ENCODE measurements around the gene TBX19. TPM values are rescaled to one million over a fixed set of nuclear protein-coding genes. Genes with fewer than 3 reads are reported as not detected.

Gene TBX19
- total RNA-seq, 4 donors from 2014 or later = 0.54 to 2.9 (median 2.0) TPM

DNA sequence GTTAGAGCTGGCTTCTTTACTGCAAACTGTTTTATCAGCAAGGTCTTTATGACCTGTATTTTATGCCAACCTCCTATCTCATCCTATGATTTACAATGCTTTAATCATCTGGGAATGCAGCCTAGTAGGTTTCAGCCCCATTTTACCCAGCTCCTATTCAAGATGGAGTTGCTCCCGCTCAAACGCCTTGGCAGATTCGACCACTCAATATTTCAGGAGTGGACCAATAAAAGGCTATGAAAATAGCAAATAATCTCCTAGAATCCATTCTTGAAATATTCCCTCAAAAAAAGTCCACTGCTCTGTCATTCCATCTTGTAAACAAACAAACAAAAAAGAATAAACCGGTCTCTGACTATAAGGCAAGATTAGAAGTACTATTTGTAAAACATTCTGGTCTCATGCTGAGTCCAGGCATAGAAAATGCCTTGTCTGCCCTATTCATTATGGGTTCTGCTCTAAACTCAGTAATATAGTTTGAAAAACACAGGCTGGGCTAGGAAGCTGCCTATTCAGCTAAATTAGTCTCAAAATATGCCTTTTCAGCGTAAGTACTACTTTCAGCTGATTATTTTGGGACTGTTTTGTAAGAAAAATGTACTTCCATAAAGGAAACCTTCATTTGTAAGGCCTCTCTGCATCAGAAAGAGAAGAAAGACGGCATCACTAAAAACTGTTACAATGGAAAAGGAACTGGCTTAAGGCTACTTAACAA lies 53.0 kb downstream of the TBX19 start:
- WGBS, 2 donors = 60 to 81% methylated on average over 6 of the region's 6 CpGs
- Histone ChIP-seq H3K27me3 (no peaks in the 10 kb centered on the region), H3K36me3 (no peaks in the 10 kb centered on the region), H3K27ac (no peak overlapping the region), H3K9me3 (no peaks in the 10 kb centered on the region), H3K4me1 (no peaks in the 10 kb centered on the region), H3K4me3 (replicated peaks in 1 of 3) (no peak overlapping the region)
- intact Hi-C loops (cut with DNase I) = no loop called here
- DNase-seq = no peak
- TF ChIP-seq POLR2A (IDR thresholded peaks at IDR 0.05) = no peak
- TF ChIP-seq, protein P1, sequence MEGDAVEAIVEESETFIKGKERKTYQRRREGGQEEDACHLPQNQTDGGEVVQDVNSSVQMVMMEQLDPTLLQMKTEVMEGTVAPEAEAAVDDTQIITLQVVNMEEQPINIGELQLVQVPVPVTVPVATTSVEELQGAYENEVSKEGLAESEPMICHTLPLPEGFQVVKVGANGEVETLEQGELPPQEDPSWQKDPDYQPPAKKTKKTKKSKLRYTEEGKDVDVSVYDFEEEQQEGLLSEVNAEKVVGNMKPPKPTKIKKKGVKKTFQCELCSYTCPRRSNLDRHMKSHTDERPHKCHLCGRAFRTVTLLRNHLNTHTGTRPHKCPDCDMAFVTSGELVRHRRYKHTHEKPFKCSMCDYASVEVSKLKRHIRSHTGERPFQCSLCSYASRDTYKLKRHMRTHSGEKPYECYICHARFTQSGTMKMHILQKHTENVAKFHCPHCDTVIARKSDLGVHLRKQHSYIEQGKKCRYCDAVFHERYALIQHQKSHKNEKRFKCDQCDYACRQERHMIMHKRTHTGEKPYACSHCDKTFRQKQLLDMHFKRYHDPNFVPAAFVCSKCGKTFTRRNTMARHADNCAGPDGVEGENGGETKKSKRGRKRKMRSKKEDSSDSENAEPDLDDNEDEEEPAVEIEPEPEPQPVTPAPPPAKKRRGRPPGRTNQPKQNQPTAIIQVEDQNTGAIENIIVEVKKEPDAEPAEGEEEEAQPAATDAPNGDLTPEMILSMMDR (IDR thresholded peaks at IDR 0.05) = no peak

DNA sequence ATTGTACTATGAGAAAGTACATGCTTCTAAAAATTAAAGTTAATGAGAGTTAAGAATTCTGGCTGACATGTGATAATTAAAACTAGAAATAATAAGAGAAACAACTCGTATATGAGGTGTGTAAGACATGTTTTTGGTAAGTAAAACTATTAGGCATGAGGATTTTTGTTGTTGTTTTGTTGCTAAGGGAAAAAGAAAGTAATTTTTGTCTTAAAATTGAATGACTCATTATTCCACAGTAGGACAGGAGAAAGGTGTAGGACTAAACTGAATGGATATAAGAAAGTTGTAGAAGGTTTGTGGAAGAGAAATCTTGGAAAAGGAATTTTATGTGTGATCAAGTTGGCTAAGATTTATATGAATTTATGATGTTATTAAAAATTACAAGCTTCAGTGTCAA lies 54.8 kb downstream of the TBX19 start:
- H3K4me3 ChIP-seq (replicated peaks in 1 of 3) = no peak overlapping the region
- H3K36me3 ChIP-seq = no peaks in the 10 kb centered on the region
- 71 to 85% methylated on average over 1 of the region's 1 CpG for WGBS, 2 donors
- H3K27ac ChIP-seq = no peak overlapping the region
- TF ChIP-seq, protein P1 (IDR thresholded peaks at IDR 0.05) = no peak
- TF ChIP-seq POLR2A (IDR thresholded peaks at IDR 0.05) = no peak
- intact Hi-C loops (cut with DNase I) = no loop called here
- no peaks in the 10 kb centered on the region for H3K27me3 ChIP-seq
- H3K9me3 ChIP-seq = no peaks in the 10 kb centered on the region
- no peaks in the 10 kb centered on the region for H3K4me1 ChIP-seq
- no peak for DNase-seq

DNA sequence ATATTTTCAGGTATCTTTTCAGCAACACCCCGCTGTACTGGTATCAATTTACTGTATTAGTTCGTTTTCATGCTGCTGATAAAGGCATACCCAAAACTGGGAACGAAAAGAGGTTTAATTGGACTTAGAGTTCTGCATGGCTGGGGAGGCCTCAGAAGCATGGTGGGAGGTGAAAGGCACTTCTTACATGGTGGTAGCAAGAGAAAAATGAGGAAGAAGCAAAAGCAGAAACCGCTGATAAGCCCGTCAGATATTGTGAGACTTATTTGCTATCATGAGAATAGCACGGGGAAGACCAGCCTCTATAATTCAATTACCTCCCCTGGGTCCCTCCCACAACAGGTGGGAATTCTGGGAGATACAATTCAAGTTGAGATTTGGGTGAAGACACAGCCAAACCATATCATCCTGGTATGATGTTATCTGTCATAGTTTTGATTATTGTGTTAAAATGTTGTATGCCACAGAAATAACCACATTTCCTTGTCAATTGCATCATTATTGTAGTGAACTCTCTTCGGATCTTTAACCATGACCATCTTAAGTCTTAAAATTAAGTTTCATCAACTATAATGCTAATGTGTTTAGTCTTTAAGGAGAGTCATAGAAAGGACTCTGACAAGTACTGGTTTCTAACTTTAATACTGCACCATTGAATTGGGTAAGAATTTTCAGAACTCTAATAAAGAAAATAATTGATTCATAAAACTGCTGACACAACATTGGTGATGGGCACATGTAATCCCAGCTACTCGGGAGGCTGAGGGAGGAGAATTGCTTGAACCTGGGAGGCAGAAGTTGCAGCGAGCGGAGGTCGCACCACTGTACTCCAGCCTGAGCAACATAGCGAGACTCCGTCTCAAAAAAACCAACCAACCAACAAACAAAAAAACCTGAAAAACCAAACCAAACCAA lies 58.2 kb downstream of the TBX19 start:
- WGBS, 2 donors = 90 to 91% methylated on average over 13 of the region's 13 CpGs
- no peaks in the 10 kb centered on the region for H3K27me3 ChIP-seq
- intact Hi-C loops (cut with DNase I) = no loop called here
- H3K4me3 ChIP-seq (replicated peaks in 1 of 3) = no peak overlapping the region
- no peaks in the 10 kb centered on the region for H3K4me1 ChIP-seq
- H3K9me3 ChIP-seq = no peaks in the 10 kb centered on the region
- no peak overlapping the region for H3K27ac ChIP-seq
- no peak for TF ChIP-seq POLR2A (IDR thresholded peaks at IDR 0.05)
- TF ChIP-seq, protein P1 (IDR thresholded peaks at IDR 0.05) = no peak
- no peak for DNase-seq
- H3K36me3 ChIP-seq = no peaks in the 10 kb centered on the region

DNA sequence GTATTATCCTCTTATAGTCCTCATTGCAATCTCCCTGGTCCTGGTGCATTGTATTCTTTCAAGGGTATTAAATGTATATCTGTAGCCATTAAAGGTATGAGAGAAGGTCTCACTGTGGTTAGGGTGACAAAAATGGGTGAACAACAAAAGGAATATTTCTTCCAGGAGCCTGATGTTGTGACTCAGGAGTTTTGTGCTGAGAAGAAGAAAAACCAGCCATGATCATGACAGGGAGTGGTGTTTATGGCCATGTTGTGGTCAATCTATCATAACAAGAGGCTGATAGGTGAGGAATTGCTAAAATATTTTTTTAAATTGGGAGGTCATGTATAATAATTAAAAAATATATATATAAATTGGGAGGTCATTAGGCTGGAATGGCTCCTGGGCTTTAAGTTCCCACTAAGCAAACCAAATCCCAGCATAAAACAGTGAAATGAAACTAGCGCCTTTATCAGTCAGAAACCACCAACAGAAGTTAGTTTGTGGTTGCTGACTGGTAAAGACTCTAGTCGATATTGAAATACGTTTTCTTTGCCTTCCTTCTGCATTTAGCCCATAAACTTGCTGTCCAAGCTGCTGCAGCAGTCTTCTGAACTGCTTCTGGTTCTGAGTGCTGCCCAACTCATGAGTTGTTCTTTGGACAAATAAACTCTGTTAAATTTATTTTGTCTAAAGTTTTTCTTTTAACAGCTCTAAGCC lies 60.3 kb downstream of the TBX19 start:
- intact Hi-C loops (cut with DNase I) = loop anchor here (10.0 kb wide), 2 partner anchors 224 to 1004 kb away; no protein-coding TSS in a partner anchor
- Histone ChIP-seq H3K27ac (no peak overlapping the region), H3K36me3 (no peaks in the 10 kb centered on the region), H3K9me3 (no peaks in the 10 kb centered on the region), H3K4me3 (replicated peaks in 1 of 3) (no peak overlapping the region), H3K27me3 (no peaks in the 10 kb centered on the region), H3K4me1 (no peaks in the 10 kb centered on the region)
- 84 to 85% methylated on average over 3 of the region's 3 CpGs for WGBS, 2 donors
- DNase-seq = no peak
- TF ChIP-seq, protein P1 (IDR thresholded peaks at IDR 0.05) = no peak
- TF ChIP-seq POLR2A (IDR thresholded peaks at IDR 0.05) = no peak

Data from thyroid gland (tissue), 4 donors.